D721Med (cell line): ENCODE results near the gene TBL3.

Experiments used
- DNase-seq: peaks from one replicate; pipeline ENCODE4 v3.0.0; 2011; ENCODE audit warnings: low spot score; ENCODE audit not compliant: insufficient read length
- FAIRE-seq: peaks from 2 replicates; lab custom pipeline; 2011; peaks lifted over from hg19 to GRCh38; lab: Jason Lieb, UNC
- CTCF ChIP-seq: IDR thresholded peaks from 2 replicates; pipeline ENCODE4 v1.5.1; 2012; ENCODE audit warnings: mild to moderate bottlenecking, control low read depth; ENCODE audit not compliant: insufficient read depth; ENCODE audit errors: missing control alignments

The TBL3 gene

GRCh38 chr16:1991588-1991947 lies 19.7 kb downstream of the TBL3 start:
- FAIRE-seq (no peak), DNase-seq (no peak)
- no peak for TF ChIP-seq CTCF

GRCh38 chr16:1991948-1992703 lies 20.3 kb downstream of the TBL3 start:
- FAIRE-seq (no peak), DNase-seq (no peak)
- no peak for TF ChIP-seq CTCF

- FAIRE-seq = no peak
Observed at GRCh38 chr16:1992704-1993317, 21.0 kb downstream of the TBL3 start.

GRCh38 chr16:1993731-1994131 lies 21.9 kb downstream of the TBL3 start:
- DNase-seq (no peak), FAIRE-seq (no peak)
- TF ChIP-seq CTCF = no peak

More at GRCh38 chr16:1992704-1993317, 21.0 kb downstream of the TBL3 start:
- no peak for TF ChIP-seq CTCF
- DNase-seq = no peak

GRCh38 chr16:1997494-1998359 lies 25.9 kb downstream of the TBL3 start:
- no peak for TF ChIP-seq CTCF
- FAIRE-seq (no peak), DNase-seq (no peak)

GRCh38 chr16:1998360-1998835 lies 26.5 kb downstream of the TBL3 start:
- FAIRE-seq (no peak), DNase-seq (no peak)
- no peak for TF ChIP-seq CTCF
